Gastroesophageal sphincter (tissue), 4 donors: ENCODE data around the gene TANGO6. TPM values are rescaled to one million over a fixed set of nuclear protein-coding genes. Genes with fewer than 3 reads are reported as not detected.

ENCODE experiments used
- ATAC-seq: fragments of 150-250 bp; one replicate; pipeline ENCODE4 v1.9.1; 2016; ENCODE audit warnings: mild to moderate bottlenecking, moderate library complexity
- H3K27ac ChIP-seq, 4 donors: fragments of 200-600 bp; sonication (generic) in 3 of 4; 1 replicate in 3 of 4; 2 replicates in 1 of 4; pipeline ENCODE4 v1.5.1; 2016 to 2019
- H3K27me3 ChIP-seq: fragments of 200-600 bp; sonication (generic); one replicate; pipeline ENCODE4 v1.5.1; 2019
- H3K36me3 ChIP-seq, 2 donors: fragments of 200-600 bp; sonication (generic); one replicate each; pipeline ENCODE4 v1.5.1; 2019; ENCODE audit warnings: control low read depth in 1 of 2
- H3K4me1 ChIP-seq, 3 donors: fragments of 200-600 bp; sonication (generic); 1 replicate in 2 of 3; 2 replicates in 1 of 3; pipeline ENCODE4 v1.5.1; 2016 to 2019; ENCODE audit warnings: control low read depth in 2 of 3
- H3K4me3 ChIP-seq, 2 donors: fragments of 200-600 bp; sonication (generic); one replicate each; pipeline ENCODE4 v1.5.1; 2019; ENCODE audit warnings: mild to moderate bottlenecking in 1 of 2, moderate library complexity in 1 of 2
- H3K9me3 ChIP-seq, 3 donors: fragments of 200-600 bp; sonication (generic); one replicate each; pipeline ENCODE4 v1.5.1; 2017 to 2019; ENCODE audit warnings: control low read depth in 2 of 3
- CTCF ChIP-seq, 4 experiments: fragments of 200-600 bp in 2 of 4; fragments of 450-650 bp in 2 of 4; sonication (generic) in 1 of 4; IDR thresholded peaks; one replicate each; pipeline ENCODE4 v1.5.1; 2017 to 2019; ENCODE audit warnings: antibody characterized with exemption in 4 of 4, mild to moderate bottlenecking in 2 of 4, moderate library complexity in 2 of 4
- EP300 ChIP-seq: sonication (generic); formaldehyde crosslinking; IDR thresholded peaks from one replicate; pipeline ENCODE4 v1.6.1; 2017; ENCODE audit warnings: antibody characterized with exemption, mild to moderate bottlenecking
- POLR2A ChIP-seq, 2 donors: fragments of 450-650 bp; IDR thresholded peaks; one replicate each; pipeline ENCODE4 v1.6.1; 2017; ENCODE audit warnings: antibody characterized with exemption in 2 of 2, mild to moderate bottlenecking in 2 of 2, moderate library complexity in 1 of 2
- POLR2AphosphoS5 ChIP-seq: sonication (generic); formaldehyde crosslinking; IDR thresholded peaks from one replicate; pipeline ENCODE4 v1.6.1; 2017; ENCODE audit warnings: antibody characterized with exemption
- WGBS, 2 donors: methylation state at CpG; one replicate each; pipeline ENCODE4 v1.1.5; 2018; ENCODE audit warnings: low coverage in 1 of 2; 5-methylcytosine and 5-hydroxymethylcytosine counted together
- total RNA-seq, 4 donors: library from RNA; depleted of rRNA; stranded (reverse); fragments of >200 nt; gene quantifications; one replicate each; pipeline ENCODE4 v1.1.0, GENCODE V29; 2016

The TANGO6 gene
- 10 to 100 TPM; 19.5 to 29.7 (median 21.0) TPM for total RNA-seq

- H3K27me3 ChIP-seq = no peaks in the 10 kb centered on the region
- H3K36me3 ChIP-seq = no peaks in the 10 kb centered on the region
- WGBS, 2 donors = 1 to 3% methylated on average over 4 to 10 of the region's 55 CpGs
- peak; percentile 42 to 71 for TF ChIP-seq POLR2A (IDR thresholded peaks at IDR 0.05)
- TF ChIP-seq POLR2AphosphoS5 = peak; percentile 91
- no peak for TF ChIP-seq EP300
- peak within 1 kb of the TSS; percentile 68 to 95 (median 90) for H3K27ac ChIP-seq
- peaks cover 0 to 24% (median 7%) of the 10 kb centered on the region in 3 donors for H3K4me1 ChIP-seq
- no peaks in the 10 kb centered on the region for H3K9me3 ChIP-seq
- ATAC-seq = peak; percentile 96
- peak within 1 kb of the TSS; percentile 90 to 92 for H3K4me3 ChIP-seq
Measured at GRCh38 chr16:68843482-68844210, at the start of gene TANGO6. TANGO6 (plus strand) TSS chr16:68843531; CDS start chr16:68843618, 87 bp downstream.

GRCh38 chr16:68798398-68798797, 44.9 kb upstream of the TANGO6 start:
- Histone ChIP-seq H3K9me3 (no peaks in the 10 kb centered on the region), H3K27ac (no peak overlapping the region), H3K27me3 (no peaks in the 10 kb centered on the region), H3K36me3 (no peaks in the 10 kb centered on the region), H3K4me1 (peaks cover 0 to 6% (median 0%) of the 10 kb centered on the region in 3 donors), H3K4me3 (no peak overlapping the region)
- WGBS, 2 donors = 83 to 100% methylated on average over 1 of the region's 2 CpGs
- no peak for TF ChIP-seq POLR2A (IDR thresholded peaks at IDR 0.05)
- no peak for TF ChIP-seq POLR2AphosphoS5
- TF ChIP-seq CTCF (IDR thresholded peaks at IDR 0.05) = no peak
- no peak for TF ChIP-seq EP300
- ATAC-seq = no peak

- TF ChIP-seq CTCF (IDR thresholded peaks at IDR 0.05) (peak; percentile 27 to 61 (median 54)), EP300 (no peak), POLR2A (IDR thresholded peaks at IDR 0.05) (no peak), POLR2AphosphoS5 (no peak)
- 5 to 8% methylated on average over 3 to 5 of the region's 5 CpGs for WGBS, 2 donors
- no peak for ATAC-seq
- Histone ChIP-seq H3K4me3 (no peak overlapping the region), H3K36me3 (no peaks in the 10 kb centered on the region), H3K27ac (no peak overlapping the region), H3K27me3 (no peaks in the 10 kb centered on the region), H3K9me3 (no peaks in the 10 kb centered on the region), H3K4me1 (peaks cover 0 to 6% (median 0%) of the 10 kb centered on the region in 3 donors)
Measured at GRCh38 chr16:68800257-68800875, 43.0 kb upstream of the TANGO6 start.

- WGBS, 2 donors = 81 to 90% methylated on average over 2 to 7 of the region's 7 CpGs
- no peak overlapping the region for H3K27ac ChIP-seq
- H3K9me3 ChIP-seq = no peaks in the 10 kb centered on the region
- ATAC-seq = no peak
- H3K36me3 ChIP-seq = no peaks in the 10 kb centered on the region
- H3K4me1 ChIP-seq = peaks cover 0 to 6% (median 0%) of the 10 kb centered on the region in 3 donors
- no peak for TF ChIP-seq CTCF (IDR thresholded peaks at IDR 0.05)
- TF ChIP-seq POLR2A (IDR thresholded peaks at IDR 0.05) = no peak
- no peak for TF ChIP-seq EP300
- TF ChIP-seq POLR2AphosphoS5 = no peak
- H3K27me3 ChIP-seq = no peaks in the 10 kb centered on the region
- no peak overlapping the region for H3K4me3 ChIP-seq
Measured at GRCh38 chr16:68802190-68802589, 41.1 kb upstream of the TANGO6 start.

- TF ChIP-seq POLR2AphosphoS5 (no peak), CTCF (IDR thresholded peaks at IDR 0.05) (no peak), EP300 (no peak), POLR2A (IDR thresholded peaks at IDR 0.05) (no peak)
- Histone ChIP-seq H3K27ac (no peak overlapping the region), H3K36me3 (no peaks in the 10 kb centered on the region), H3K27me3 (no peaks in the 10 kb centered on the region), H3K9me3 (no peaks in the 10 kb centered on the region), H3K4me3 (no peak overlapping the region), H3K4me1 (no peaks in the 10 kb centered on the region)
- no peak for ATAC-seq
- 100% methylated on average over 1 to 2 of the region's 2 CpGs for WGBS, 2 donors
Measured at GRCh38 chr16:68806422-68806821, 36.9 kb upstream of the TANGO6 start.
